NAMALWA (cell line): Measurements from ENCODE around the gene GRIN2A.

Experiments used
- DNase-seq: peaks from one replicate; pipeline ENCODE4 v3.0.0-alpha.2; 2015; ENCODE audit warnings: low spot score

GRIN2A gene

DNA sequence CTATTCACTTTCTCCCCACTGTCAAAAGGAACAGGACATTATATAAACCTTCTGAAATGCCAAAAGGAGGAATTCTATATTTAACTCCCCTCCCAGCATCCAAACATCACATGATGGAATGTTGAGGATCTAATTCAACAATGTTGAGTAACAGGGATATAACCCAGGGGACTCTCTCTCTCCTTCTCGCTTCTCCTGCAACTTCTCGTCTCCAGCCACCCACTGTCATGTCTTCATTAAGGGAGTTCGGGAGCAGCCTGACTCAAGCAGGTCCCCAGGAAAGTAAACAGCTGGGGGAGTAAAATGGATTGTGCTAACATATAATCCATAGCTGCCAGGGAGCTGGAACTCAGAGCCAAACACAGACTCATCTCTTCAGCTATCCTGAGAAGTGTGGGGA is 51.7 kb downstream of the GRIN2A start:
- no peak for DNase-seq

DNA sequence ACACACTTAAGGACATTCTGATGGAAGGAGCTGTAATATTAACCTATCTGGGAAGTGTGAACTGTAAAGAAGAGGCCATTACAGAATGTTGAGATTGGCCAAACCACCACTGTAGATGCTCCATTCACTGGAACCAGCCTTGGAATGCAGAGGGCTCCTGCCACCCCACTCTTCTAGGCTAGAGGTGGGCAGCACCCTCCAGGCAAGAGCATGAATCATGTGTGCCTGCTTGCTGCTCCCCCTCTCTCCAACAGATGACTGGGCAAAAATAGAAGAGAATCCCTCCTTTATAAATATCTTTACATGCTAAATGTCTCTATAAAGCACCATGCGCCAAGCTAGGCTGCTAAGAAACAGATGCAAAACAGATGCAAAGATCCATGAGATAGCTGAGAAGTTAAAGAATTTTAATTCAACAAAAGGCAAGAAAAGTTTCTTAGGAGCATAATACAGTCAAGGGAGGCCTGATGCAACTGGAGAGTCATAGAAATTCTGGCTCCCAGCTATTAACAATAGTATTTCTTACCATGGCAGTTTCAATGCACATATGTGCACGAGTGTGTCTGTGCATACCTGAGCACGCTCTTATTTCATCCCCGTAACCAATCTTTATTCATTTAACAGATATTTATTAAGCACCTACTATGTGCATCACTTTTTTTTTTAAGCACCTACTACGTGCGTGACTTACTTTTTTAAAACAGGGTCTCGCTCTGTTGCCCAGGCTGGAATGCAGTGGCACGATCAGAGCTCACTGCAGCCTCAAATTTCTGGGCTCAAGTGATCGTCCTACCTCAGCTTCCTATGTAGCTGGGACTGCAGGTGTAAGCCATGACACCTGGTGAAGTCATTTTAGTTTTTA is 53.6 kb downstream of the GRIN2A start:
- no peak for DNase-seq

DNA sequence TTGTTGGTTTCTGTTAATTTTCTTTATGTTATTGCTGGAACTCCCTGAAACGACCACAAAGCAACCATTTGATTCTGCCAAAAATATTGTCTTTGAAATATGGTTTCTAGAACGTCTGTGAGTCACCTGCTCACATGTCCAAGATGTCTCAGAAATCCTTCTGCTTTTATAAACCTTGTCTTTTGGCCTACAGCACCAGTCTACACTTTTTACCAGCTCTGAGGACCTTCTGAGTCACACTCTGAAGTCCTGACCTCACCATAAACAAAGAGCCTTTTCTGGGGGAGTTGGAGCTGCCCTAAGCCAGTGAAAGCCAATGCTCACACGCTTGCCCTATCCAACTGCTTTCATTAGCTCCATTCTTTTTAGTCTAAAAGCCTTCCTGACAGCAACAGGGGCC is 55.5 kb downstream of the GRIN2A start:
- DNase-seq = no peak

DNA sequence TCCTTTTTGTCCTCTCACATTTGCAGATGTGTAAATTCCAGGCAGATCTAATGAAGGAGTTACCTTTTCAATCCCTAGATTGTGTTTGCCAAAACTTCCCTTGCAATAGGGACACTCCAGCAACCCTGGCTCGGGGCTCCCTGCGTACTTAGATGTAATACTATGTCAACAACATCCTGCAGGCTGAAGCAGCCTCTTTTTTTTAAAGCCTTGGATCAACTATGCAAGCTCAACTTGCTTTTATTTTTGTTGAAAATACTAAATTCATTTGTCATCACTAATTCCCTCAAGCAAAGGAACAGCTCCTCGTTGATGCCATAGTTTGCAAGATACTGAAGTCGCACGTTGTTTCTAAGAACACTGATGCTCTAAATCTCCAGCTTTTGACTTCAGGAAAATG is 59.1 kb downstream of the GRIN2A start:
- DNase-seq = no peak

- peak; percentile 13 for DNase-seq
These were observed 59.7 kb downstream of the GRIN2A start for GRCh38 chr16:10122546-10122945.

DNA sequence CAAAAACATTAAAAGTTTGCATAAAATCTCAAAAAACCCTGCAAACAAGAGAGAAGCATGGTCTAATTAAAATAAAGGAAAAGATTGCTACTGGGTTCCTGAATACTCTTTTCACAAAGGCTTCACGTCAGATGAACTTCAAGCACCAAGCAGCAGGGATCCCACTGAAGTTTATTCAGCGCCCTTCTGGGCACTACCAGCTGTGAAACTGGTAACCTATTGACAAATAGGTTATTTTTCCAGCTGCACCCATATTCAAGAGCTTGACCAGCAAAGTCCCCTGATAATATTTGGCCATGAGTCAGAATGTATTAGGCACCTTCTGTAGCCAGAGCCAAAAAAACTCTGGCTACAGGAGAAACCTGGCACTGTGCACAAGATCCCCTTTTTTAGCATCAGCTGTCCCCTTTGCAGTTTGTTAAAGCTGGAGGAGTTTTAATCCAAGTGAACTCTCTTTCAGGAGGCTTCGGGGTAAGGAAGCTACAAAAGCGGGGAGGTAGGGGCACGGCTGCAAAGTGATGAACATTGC is 60.3 kb downstream of the GRIN2A start:
- DNase-seq = no peak

GRCh38 chr16:10121491-10121890 is 60.7 kb downstream of the GRIN2A start:
- no peak for DNase-seq

DNA sequence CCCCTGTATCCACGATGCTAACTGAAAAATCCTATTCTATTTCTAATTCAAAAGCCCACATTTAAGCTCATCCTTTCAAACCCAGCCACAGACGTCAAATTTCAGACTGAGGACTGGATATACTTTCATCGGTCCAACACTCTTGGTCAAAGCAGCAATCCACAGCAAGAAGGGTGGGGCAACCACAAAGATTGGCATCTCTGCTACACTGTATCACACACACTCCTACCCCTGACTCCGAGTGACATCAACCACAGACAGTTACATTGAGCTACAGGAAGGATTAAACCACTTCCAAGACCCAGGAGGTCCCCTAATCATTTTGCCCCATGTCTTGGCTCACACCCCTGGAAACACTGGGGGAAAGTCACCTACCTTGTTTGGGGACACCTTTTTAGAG is 61.3 kb downstream of the GRIN2A start:
- DNase-seq = no peak

- DNase-seq = no peak
These were observed 67.8 kb downstream of the GRIN2A start for GRCh38 chr16:10114409-10114808.

GRCh38 chr16:10113248-10113647 is 69.0 kb downstream of the GRIN2A start:
- DNase-seq = no peak

DNA sequence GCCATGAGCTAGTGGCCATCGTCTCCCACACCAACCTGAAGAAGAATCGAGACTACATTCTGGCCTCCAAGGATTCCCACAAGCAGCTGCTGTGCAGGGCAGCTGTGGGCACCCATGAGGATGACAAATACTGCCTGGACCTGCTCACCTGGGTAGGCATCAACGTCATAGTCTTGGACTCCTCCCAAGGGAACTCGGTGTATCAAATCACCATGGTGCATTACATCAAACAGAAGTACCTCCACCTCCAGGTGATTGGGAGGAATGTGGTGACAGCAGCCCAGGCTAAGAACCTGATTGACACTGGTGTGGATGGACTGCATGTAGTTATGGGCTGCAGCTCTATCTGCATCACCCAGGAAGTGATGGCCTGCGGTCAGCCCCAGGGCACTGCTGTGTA is 70.2 kb downstream of the GRIN2A start:
- no peak for DNase-seq

GRCh38 chr16:10111156-10111761 is 71.0 kb downstream of the GRIN2A start:
- no peak for DNase-seq

DNA sequence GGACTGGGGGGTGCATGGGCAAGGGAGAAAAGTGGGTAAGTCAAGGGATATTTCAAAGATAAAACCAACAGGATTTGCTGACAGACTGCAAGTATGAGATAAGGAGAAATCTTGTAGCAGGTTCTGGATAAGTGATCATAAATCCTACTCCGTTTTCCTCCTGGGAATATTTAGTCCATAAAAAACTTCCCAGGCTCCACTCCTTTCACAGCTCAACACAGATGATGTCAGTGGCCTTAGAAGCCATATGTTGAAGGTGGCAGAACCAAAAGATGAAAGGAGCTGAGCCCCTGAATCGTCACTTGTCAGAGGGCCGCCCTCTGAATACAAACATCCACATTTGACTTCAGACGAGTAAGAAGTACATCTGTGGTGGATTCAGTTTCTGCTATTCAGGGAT is 71.7 kb downstream of the GRIN2A start:
- no peak for DNase-seq

DNA sequence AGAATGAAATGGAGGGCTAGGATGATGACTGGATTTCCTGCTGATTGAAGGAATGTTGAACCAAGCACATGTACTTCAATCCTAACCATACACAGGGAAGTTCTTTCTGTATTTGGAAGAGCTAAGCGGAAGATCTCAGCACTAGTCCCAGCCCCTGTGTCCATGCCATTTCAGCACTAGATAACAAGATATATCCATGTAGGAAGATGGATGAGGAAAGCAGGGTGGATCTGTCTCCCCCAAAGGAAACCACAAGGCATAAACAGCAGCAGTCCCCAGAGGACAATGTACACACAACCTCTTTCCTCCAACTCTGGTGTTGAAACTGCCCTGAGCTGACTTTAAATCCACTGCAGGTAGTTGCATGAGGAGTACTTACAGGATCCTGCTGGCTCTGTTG is 75.1 kb downstream of the GRIN2A start:
- DNase-seq = no peak

DNA sequence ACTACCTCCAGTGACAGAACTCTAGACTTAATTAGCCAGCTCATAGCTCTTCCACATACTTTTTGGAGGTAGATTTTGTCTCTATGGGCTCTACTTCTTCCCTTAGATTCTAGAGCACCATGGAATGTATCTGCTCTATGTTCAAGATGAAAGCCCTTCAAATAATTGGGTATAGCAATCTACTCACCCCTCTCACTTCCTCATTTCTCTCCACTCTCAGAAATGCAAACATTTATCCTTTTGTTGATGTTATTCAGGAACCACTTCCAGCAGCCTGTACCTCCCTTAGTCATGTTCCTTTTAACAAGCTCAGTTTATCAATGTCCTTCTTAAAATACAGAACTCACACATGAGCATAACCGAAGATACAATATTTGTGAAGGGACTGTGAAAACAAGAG is 78.5 kb downstream of the GRIN2A start:
- no peak for DNase-seq

DNA sequence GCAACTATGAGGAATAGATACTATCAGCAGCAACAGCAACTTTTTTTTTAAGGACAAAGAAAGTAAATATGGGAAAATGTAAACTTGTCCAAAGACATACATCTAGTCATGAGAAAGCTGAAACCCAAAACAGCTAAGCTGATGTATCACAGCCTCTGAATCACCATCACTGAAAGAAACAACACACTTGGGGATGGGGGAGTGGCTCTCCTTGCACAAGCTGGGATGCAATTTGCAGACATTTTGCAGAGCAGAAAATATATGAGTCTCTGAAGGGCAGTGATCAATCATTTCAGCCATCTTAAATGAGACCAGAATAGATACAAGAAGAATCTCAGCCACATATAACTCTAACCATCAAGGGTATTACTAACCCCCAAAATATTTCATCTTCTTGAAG is 79.1 kb downstream of the GRIN2A start:
- DNase-seq = no peak

- DNase-seq = no peak
These were observed 81.4 kb downstream of the GRIN2A start for GRCh38 chr16:10100829-10101228.

- DNase-seq = no peak
These were observed 83.2 kb downstream of the GRIN2A start for GRCh38 chr16:10098991-10099390.

GRCh38 chr16:10097271-10097670 is 85.0 kb downstream of the GRIN2A start:
- no peak for DNase-seq

- no peak for DNase-seq
These were observed 88.7 kb downstream of the GRIN2A start for GRCh38 chr16:10093576-10093975.

GRCh38 chr16:10090816-10091215 is 91.4 kb downstream of the GRIN2A start:
- no peak for DNase-seq

- DNase-seq = no peak
These were observed 93.8 kb downstream of the GRIN2A start for GRCh38 chr16:10088380-10088793.

GRCh38 chr16:10087151-10087550 is 95.1 kb downstream of the GRIN2A start:
- DNase-seq = no peak

- no peak for DNase-seq
These were observed 95.6 kb downstream of the GRIN2A start for GRCh38 chr16:10086620-10087019.
